HG02840 (cell line): Measurements from ENCODE around the gene ADAP2.
"Not testable (repeated sequence)": the region's sequence is repeated elsewhere in the genome, so short reads cannot be mapped to it uniquely, and the experiment has no call there.

Experiments used
- ATAC-seq: cut with Tn5 transposase; IDR thresholded peaks from one replicate; pipeline ENCODE4 v1.9.1; 2021; ENCODE audit warnings: mild to moderate bottlenecking, moderate library complexity, moderate number of reproducible peaks; ENCODE audit not compliant: unreplicated experiment, low FRiP score

The ADAP2 gene

GRCh38 chr17:30929081-30929633 lies 7.4 kb downstream of the ADAP2 start:
- ATAC-seq: no peak

GRCh38 chr17:30929861-30930260 lies 8.1 kb downstream of the ADAP2 start:
- ATAC-seq: not testable (repeated sequence)

- ATAC-seq: no peak
Measured at GRCh38 chr17:30930495-30930894, 8.8 kb downstream of the ADAP2 start.

DNA sequence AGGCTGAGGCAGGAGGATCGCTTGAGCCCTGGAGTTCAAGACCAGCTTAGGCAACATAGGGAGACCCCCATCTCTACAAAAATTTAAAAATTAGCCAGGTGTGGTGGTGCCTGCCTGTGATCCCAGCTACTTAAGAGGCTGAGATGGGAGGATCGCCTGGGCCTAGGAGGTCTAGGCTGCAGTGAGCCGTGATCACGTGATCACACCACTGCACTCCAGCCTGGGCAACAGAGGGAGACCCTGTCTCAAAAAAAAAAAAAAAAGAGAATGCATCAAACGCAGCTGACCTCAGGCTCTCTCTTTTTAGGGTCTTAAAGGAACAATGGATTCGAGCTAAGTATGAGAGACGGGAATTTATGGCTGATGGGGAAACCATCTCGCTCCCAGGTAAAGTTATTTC lies 9.8 kb downstream of the ADAP2 start:
- not testable (repeated sequence) for ATAC-seq

GRCh38 chr17:30933966-30934365 lies 12.2 kb downstream of the ADAP2 start:
- ATAC-seq: no peak

- ATAC-seq: no peak
Measured at GRCh38 chr17:30939051-30939689, 17.4 kb downstream of the ADAP2 start.

GRCh38 chr17:30942308-30943079 lies 20.7 kb downstream of the ADAP2 start:
- ATAC-seq: no peak

DNA sequence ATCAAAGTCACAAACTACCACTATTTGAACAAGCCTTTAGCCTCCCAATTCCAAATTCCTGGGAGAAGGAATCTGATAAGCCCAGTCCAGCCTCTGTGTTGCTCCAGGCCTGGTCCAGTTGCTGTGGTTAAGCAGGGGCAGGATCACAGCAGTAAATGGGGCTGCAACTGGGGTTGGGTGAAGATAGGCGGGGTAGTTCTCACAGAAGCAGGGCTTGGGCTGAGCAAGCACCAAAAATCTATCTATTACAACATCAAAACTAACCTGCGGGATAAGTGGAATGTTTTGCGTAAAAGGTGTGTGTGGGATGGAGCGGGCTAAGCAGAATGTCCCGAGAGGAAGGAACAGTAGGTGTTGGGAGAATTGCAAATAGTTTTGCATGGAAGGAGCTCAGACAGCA lies 26.1 kb downstream of the ADAP2 start:
- ATAC-seq: no peak

GRCh38 chr17:30950189-30950588 lies 28.4 kb downstream of the ADAP2 start:
- ATAC-seq: no peak

DNA sequence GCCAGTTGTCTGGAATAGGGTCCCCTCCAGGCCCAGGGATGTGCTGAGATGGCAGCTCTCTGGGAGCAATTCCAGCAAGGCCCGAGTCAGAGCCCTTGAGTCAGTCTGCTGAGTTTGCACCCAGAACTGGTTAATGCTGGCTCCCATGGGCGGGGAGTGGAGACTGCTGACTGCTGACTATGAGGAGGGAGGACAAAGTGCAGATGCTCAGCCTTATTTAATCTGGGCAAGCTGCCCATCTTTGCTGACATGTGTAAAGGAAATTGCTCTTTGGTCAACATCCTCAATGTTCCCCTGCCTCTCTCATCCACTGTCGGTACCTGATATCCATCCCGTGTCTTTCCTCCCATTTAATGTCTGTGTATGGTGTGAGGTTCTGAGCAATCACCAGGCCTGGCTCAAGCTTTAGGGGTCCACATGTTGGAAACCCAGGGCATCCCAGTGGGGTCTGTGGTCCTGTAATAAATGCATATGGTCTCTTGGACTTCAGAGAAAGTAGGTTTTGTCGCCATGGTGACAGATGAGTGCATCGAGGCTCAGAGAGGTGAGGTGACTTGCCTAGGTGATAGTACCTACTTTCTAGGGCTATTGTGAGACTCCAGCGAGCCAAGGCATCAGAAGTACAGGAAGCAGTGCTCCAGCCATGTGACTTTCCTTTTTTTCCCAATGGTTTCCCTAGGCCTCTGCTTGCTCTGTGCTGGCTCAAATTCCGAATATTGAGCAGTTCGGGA lies 29.1 kb downstream of the ADAP2 start:
- ATAC-seq: no peak

GRCh38 chr17:30952638-30953393 lies 31.1 kb downstream of the ADAP2 start:
- ATAC-seq: no peak

DNA sequence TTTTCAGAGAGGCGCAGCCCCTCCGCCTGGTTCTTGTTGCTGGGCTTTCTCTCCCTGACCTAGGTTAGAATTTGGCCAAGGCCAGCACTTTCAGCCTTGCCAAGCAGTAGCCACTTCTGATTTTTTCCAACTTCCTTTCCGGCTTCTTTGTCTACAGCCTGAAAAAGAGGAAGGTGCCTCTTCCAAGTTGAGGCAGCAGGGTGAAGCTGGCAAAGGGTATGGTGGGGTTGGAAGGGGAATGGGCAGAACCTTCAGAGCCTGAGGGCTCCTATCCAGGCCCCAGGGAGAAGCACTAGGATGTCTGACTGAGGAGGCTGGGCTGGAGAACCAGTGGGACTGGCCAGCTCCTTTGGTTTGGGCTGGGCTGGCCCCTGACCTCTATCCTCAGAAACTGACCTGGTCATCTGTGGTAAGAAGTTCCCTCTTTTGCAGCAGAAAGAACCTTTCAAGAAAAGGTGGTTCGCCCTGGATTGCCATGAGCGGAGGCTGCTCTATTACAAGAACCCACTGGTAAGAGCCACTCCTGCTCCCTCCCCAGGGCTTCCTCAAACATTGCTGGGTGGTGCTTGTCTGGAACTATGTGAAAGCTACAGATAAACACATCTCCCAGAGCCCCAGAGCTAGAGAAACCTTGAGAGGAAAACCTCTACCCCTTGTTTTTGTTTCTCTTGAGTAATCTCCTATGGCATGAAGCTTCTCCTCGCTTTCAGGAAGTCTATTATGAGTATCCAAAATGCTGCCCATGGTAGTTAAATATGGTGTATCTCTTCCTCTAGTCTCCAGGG lies 32.5 kb downstream of the ADAP2 start:
- ATAC-seq: no peak

DNA sequence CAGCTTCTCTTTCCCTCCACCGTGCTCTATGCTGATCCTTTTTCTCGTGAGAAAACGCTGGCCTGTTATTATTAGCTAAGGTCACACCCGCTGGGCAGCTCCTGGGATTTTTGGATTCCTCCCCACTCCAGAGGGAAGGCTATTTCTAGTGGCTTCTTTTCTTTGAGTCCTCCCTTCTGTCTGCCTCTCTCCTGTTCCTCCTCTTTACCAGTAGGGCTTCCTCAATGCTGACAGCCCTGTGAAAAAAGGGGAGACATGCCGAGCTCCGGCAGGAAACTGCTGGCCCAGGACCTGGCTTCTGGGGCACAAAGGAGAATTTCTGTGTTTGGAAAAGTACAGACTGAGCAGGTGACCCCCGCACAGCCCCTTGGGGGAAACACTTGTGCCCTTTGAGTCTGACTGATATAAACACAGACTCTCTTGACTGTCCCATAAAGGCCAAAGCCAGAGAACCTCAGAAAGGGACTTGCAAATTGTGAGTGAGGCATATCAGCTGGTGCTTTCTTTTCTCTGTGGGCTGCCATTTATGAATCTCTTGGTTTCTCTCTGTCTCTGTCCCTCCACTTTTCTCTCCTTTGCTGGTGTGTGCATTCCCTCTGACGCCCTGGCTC lies 35.1 kb downstream of the ADAP2 start:
- no peak for ATAC-seq

DNA sequence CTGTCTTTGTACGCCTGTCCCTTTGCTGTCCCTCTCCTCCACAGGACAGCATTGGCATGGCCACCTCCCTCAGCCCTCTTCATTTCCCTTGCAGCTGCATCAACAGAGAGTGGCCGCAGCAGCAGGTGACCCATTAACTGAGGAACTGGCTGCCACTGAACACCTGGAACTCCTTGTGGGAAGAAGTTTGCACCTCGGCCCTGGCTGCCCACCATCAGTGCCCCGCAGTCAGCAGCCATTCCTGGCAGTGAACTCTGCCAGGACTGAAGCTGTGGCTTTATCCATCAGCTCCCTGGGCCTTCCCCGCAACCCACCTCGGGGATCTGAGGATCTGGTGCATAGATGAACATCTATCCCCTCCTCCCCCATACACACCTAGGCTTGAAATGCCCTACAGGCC lies 36.0 kb downstream of the ADAP2 start:
- no peak for ATAC-seq

DNA sequence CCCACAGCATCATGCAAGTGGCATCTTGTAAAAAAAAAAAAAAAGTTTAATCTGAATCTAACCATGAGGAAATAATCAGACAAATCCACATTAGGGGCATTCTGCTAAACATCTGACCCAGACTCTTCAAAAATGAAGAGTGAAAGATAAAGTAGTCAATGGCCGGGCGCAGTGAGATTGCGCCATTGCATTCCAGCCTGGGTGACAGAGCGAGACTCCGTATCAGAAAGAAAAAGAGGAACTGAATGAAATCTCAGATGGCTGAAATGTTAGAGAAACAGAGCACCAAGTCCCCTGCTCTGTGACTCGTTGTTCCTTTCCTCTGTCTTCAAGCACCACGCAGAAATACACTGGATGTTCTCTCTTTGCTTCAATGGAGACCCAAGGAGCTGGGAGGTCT lies 36.4 kb downstream of the ADAP2 start:
- ATAC-seq: no peak

DNA sequence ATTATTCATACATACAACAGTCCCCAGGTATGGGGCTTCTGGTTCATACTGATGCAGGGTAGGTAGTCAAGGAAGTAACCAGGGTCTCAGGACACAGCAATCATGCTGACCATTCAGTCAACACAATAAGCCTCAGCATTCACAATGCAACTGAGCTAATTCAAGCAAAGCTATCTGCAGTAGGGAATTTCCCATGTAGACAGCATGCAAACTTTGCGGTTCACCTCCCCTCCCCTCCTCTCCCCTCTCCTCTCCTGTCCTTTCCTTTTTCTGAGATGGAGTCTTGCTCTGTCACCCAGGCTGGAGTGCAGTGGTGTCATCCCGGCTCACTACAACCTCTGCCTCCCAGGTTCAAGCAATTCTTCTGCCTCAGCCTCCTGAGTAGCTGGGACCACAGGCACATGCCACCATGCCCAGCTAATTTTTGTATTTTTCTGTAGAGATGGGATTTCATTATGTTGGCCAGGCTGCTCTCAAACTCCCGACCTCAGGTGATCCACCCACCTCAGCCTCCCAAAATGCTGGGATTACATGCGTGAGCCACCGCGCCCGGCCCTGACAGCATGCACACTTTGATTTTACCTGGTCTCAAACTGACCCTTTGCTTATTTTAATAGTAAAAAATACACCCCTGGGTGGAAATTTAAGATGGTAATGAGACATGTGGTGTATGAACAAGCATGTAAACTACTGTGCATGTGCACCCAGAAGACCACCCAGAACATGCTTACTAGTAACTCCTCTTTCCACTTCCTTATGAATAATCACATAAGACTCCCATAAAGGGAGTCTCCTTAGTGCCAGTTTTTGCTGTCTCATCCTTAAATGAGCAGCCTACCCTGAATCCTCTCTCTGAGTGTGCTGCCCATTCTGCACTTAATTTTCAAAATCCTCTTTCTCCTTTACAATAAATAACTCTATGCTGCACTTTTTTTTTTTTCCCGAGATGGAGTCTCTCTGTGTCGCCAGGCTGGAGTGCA lies 39.8 kb downstream of the ADAP2 start:
- no peak for ATAC-seq

DNA sequence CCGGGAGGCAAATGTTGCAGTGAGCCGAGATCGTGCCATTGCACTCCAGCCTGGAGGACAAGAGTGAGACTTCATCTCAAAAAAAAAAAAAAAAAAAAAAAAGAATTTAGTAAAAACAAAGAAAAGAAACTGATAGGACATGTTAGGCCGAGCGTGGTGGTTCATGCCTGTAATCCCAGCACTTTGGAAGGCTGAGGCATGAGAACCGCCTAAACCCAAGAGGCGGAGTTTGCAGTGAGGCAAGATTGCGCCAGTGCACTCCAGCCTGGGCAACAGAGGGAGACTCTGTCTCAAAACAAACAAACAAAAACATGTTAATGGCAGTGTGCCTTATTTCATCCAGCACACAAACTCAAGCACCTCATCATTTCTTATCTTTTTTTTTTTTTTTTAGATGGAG lies 42.6 kb downstream of the ADAP2 start:
- ATAC-seq: not testable (repeated sequence)

GRCh38 chr17:30964876-30965275 lies 43.1 kb downstream of the ADAP2 start:
- no peak for ATAC-seq
